M059J (cell line): ENCODE results near the gene RTN4IP1. TPM values are rescaled to one million over a fixed set of nuclear protein-coding genes. Genes with fewer than 3 reads are reported as not detected.
A peak's percentile ranks its signal among the peaks of the same experiment; 100 is the strongest.

ENCODE experiments used
- DNase-seq: peaks from one replicate; pipeline ENCODE4 v3.0.0-alpha.2; 2012; ENCODE audit warnings: low read depth
- total RNA-seq: library from RNA; depleted of rRNA; stranded (reverse); fragments of >200 nt; shearing (Covaris generic); gene quantifications from 2 replicates; pipeline ENCODE4 v1.2.3, GENCODE V29; 2014; rRNA removed

RTN4IP1 gene, protein sequence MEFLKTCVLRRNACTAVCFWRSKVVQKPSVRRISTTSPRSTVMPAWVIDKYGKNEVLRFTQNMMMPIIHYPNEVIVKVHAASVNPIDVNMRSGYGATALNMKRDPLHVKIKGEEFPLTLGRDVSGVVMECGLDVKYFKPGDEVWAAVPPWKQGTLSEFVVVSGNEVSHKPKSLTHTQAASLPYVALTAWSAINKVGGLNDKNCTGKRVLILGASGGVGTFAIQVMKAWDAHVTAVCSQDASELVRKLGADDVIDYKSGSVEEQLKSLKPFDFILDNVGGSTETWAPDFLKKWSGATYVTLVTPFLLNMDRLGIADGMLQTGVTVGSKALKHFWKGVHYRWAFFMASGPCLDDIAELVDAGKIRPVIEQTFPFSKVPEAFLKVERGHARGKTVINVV
- 13.3 and 20.8 TPM in 2 replicates for total RNA-seq

DNA sequence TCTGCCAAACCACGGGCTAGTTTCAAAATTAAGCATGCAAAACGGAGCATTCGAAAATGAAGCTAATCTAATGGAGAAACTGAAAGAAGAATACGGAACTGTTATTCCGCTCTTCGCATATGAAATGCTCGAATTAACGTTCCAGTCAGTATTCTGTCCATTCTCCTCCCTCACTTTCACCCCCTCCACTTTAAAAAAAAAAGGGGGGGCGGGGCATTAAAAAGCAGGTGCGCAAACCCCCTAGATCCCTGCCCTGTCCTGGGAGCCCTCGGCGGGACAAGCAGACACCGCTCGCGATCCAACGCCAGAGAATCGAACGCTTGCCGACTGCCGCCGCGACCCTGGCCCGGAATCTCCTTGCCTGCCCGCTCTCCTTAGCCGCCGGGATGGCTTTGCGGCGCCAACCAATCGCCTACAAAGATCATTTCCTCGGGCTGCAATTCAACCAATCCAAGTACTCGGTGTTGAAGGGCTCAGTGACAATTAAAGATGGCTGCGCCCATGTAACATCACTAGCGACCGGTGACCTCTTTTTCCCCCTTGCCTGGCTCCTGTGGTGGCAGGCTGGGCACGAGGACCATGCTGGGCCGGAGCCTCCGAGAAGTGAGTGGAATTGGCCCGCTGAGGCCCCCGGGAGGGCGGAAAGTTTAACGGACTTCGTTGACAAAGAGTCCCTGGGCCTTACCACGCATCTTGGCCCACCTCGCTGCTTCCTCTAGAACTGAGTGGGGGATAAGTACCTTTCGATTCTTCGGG lies at the start of gene RTN4IP1, which contains the start of gene QRSL1:
Gene RTN4IP1 (minus strand): TSS at position 396 of the 756 bp plus-strand sequence. CDS start 477 bp downstream, outside the sequence.
Gene QRSL1 (plus strand): TSS at position 476 of the 756 bp plus-strand sequence. CDS start 104 bp downstream, at position 580.
- DNase-seq = peak; percentile 95

DNA sequence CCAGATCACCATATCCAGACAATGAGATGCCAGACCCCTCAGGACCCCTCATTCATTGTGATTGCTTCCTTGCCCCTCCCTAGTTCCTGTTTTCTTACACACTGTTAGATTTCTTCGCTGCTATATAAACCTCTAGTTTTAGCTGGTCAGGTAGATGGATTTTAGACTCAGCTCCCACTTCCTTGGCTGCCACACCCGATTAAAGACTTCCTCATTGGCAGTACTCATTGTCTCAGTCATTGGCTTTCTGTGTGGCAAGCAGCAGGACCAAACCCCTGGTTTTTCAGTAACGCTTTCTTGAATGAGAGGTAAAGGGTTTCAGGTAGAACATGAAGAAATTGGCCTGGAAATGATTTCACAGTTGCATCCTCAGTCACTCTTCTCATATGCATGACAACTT lies 48.0 kb upstream of the RTN4IP1 start:
- no peak for DNase-seq

DNA sequence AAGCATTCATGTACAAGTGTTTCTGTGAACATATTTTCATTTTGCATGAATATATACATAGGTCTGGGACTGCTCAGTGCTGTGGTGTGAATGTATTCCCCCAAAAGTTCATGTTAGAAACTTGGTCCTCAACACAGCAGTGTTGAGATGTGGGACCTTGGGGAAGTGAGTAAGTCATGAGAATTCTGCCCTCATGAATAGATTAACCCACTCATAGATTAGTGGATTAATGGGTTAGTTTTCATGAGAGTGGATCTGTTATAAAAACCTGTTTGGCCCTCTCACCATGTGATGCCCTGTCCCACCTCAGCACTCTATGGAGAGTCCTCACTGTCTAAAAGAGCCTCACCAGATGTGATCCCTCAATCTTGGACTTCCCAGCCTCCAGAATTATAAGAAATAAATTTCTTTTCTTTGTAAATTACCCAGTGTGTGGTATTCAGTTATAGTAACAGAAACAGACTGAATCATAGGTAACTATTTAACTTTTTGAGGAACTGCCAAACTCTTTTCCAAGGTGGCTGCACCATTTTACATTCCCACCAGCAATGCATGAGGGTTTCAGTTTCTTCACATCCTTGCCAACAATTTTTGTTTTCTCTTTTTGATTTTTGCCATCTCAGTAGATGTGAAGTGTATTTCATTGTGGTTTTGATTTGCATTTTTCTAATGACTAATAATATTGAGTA lies 45.4 kb upstream of the RTN4IP1 start:
- no peak for DNase-seq

DNA sequence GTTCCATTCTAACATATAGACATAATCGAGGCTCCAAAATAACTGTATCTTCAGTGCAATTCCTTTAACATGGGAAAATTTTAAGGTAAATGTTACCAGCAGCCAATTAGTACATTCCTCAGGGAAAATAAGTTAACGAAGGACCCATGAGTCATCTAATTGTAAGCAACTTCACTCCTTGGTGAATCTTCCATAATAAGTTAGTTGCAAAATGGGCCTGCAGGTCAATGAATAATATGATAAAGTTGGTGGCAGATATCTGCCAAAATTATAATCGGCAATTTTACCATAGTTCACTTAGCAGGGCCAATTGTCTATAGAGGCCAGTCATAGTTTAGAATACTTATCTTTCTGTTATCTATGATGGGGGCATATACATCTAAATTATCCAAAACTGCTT lies 42.4 kb upstream of the RTN4IP1 start:
- DNase-seq = no peak

DNA sequence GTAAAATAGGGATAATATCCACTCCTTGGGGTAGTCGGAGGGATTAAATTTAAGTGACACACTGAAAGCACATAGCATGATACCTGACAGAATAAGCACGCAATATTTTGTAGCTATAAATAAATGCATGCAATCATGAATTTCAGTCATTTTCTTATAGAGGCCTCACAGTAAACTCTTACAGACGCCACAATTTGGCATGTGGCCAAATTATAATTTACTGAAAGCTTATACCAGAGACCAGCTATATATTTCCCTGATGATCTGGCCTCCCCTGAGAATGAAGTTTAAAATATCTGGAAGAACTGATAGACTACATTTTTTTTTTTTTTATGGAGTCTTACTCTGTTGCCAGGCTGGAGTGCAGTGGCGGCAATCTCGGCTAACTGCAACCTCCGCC lies 40.9 kb upstream of the RTN4IP1 start:
- no peak for DNase-seq

DNA sequence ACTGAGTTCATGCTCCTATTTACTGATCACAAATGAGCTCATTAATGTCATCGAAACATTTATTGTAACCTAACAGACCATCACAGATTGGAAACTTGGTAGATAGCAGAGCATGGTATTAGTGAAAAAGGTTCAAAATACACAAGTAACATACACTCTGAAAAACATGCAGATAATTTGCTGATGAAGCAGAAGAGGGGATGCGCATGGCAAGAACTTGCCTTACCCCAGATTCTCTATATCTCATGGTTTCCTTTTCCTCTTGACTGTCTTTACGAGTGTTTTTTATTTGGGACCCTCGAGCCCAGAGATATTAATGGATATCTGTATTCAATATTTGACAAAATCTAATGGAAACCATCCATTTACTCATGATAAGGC lies 37.7 kb upstream of the RTN4IP1 start:
- no peak for DNase-seq

DNA sequence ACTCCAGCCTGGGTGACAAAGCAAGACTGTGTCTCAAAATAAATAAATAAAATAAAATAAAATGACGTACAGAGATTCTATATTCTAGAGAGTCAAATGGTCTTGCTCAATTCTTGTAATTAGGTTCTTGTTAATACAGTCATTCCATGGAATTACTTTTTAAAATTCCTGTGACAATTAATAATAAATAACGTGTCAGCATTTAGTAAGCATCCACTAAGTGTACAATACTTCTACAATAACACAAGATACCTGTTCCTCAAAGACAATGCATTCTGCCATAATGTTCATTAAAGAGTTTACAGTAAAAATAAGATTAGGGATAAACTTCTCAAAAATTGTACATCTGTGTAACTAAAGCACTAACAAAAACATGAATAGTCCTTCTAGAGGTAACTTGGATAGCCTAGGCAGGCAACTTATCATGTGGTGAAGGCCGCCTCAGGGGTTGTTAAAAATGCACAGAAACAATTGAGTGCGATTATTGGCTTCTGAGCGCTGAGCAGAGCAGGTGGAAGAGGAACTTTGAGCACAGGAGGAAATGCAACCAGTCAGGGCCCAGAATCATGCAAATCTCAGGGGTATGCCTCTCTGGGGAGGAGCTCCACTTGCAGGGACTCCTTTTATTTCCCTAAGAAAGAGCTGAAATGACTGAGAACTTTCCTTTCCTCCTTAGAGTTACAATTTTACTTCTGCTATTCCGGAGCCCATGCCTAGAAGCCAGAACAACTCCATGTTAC lies 37.2 kb upstream of the RTN4IP1 start:
- no peak for DNase-seq

DNA sequence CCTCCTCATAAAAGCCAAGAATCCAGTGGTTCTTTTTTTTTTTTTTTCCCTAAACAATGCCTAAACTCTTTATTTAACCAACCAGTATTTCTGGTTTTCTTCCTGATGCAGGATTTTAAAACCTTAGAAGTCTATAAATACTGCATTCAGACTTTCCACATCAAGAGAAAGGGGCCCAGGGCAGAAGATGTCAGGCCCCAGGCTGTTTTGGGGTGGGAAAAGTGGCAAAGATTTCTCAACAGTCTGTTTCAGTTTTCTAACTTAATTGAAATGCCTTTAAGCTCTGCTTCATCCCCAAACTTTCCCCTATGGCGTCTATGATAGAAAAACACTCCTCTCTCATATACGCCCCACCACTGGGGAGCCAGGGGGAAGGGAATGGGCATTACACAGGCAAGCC lies 33.2 kb upstream of the RTN4IP1 start:
- no peak for DNase-seq

DNA sequence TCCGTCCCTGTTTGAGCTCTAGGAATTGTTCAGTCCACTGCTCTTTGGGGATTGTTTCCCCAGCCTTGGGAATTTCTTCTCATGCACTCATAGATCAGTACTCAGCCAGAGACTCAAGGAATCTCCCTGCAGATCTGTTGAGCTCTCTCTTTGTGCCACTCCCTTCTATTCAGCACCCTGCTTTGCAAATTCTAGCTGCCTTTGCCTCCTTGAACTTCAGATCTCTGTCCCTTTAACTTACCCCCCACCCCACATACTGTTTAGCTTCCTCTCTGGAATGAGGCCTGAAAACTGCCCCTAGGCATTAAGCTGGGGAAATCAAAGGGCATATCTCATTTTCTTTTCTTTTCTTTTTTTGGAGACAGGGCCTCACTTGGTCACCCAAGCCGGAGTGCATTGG lies 30.6 kb upstream of the RTN4IP1 start:
- no peak for DNase-seq

DNA sequence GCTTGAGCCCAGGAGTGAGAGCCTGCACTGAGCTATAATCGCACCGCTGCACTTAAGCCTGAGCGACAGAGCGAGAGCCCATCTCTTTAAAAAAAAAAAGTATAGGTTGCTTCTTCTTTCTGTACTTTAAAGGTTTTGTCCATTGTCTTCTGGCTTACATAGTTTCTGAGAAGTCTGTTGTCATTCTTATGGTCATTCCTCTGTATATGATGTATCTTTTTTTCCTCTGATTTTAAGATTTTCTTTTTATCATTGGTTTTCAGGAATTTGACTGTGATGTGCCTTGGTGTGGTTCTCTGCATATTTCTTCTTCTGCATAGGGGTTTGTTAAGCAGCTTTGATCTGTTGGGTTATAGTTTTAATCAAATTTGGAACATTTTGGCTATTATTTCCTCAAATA lies 29.2 kb upstream of the RTN4IP1 start:
- DNase-seq = peak; percentile 42

DNA sequence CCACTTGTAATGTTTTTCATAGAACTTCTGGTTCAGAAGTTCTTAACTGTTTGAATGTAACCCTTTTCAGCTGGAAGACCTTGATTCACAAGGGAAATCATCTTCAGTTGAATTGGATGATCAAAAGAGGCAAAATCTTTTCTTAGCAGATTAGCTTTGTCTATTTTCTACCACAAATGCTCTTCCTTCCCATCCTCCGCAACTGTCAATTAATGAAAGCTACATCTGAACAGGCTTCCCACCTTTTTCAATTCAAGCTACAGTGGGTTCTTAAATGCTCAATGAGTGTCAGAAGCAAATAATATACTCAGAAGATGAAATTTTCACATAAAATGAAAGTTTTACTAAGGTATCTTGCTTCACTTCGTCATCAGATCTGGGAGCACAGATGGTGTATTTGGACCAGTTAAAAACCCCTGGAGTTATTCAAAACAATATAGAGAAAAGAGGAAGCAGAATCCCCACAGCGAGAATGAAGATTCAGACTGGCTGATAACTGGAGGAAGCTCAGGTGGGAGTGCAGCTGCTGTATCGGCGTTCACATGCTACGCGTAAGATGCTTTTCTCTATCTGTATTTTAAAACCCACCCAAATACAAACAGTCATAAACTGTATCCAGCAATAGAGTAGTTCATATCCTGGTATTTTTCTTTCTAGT lies 19.5 kb upstream of the RTN4IP1 start:
- DNase-seq = no peak

DNA sequence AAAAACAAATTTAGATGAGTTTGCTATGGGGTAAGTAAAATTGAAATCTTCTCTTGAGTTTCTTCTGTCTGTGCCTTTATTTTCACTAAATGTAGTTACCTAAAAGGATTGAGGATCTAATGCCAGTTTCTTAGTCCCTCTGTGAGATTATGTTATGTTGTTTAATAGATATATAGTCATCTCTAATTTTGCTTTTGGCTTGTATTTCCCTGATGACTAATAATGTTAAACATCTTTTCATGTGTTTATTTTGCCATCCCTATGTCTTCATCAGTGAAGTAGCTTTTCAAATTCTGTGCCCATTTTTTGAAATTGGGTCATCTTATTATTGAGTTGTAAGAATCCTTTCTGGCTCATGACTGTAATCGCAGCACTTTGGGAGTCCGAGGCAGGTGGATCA lies 13.8 kb upstream of the RTN4IP1 start:
- DNase-seq = no peak

DNA sequence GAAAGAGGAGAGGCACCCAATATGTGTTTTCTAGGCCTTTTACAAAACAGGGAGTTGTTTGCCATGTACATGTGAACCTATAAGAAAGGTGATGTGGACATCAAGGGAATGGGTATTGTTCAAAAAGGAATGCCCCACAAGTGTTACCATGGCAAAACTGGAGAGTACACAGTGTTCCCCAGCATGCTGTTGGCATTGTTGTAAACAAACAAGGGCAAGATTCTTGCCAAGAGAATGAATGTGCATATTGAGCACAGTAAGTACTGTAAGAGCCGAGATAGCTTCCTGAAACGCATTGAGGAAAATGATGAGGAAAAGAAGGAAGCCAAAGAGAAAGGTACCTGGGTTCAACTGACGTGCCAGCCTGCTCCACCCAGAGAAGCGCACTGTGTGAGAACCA lies 13.2 kb upstream of the RTN4IP1 start:
- DNase-seq = peak; percentile 20

DNA sequence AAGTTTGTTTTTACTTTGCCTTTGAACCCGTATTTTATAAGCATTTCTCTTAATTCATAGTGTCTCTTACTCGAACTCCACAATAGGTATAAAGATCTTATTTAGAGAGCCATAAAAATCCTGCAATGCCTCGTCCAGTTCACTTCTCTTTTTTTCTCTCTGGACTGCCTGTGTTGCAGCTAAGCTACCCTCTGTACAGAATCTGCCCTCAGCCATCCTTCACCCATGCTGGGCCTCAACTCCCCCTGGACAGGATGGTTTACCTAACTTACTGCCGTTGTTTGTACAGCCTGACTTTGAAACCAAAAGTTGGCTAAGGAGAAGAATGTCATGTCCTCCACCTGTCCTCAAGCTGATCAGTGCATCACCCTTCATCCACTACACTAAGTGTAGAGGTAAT lies 10.5 kb upstream of the RTN4IP1 start:
- no peak for DNase-seq

DNA sequence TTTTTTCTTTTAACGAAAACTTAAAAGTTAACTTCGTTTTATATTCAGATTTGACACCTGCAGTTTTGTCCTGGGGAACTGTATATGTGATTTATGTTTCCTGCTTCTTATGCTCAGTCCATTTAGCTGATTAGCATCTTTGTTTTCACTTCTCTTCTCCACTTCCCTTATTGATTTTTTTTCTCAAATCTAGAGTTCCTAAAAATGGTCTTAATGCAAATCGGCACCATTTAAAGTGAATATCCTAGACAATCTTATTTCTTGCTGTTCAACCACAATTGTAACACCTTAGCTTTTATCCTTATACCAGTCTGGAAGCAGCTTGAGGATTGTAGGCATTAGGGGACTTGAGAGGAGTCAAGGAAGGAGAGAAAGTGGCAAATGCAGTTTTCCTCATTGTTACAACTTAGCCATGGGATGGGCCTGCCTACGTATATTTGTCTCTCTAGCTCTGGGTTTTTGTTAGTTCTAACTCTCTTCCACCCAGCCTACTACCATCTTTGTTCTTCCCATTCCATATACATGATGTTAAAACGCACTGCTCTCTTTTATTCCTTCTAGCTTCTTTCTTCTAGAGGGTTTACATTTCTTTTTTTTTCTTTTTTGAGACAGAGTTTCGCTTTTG lies 8.5 kb upstream of the RTN4IP1 start:
- DNase-seq = no peak

DNA sequence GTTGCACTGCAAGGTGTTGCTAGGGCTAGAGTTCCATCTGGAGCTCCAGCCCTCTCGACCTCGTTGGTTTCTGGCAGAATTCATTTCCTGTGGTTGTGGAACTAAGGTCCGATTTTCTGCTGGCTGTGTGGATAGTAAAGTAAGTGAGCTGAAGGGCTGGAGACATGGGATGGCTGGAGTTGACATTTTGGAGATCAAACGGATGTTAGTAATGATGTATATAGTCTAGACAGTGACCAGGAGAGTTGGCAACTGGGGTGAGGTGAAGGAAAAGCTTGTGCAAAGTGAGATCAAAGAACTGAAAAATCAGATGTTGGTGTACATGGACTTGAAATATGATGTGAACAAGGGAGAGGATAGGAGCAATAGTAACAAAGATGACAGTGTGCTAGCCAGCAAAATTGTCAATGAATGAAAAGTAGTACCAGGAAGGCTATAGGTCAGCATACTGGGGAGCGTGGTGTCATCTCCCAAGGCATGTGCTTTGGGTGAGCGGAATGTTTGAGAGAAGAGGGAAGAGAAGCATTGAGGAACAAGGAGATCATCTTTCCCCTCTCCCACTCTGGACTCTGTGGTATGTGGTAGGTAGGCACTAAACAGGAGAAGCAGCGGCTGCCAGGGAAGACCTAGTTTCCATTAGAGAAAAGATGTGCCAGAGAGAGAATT lies 7.9 kb upstream of the RTN4IP1 start:
- DNase-seq = no peak

DNA sequence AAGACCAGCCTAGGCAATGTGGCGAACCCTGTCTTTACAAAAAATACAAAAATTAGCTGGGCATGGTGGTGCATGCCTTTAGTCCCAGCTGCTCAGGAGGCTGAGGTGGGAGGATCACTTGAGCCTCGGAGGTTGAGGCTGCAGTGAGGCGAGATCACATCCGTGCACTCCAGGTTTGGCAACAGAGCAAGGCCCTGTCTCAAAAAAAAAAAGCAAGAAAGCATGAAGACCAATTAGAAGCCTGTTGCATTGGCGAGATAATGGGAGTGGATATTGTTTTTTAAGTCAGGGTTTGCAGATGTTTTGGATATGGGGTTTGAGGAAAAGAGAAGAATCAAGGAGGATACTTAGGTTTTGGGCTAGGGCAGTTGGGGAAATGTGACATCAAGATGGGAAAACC lies 5.3 kb upstream of the RTN4IP1 start:
- no peak for DNase-seq

DNA sequence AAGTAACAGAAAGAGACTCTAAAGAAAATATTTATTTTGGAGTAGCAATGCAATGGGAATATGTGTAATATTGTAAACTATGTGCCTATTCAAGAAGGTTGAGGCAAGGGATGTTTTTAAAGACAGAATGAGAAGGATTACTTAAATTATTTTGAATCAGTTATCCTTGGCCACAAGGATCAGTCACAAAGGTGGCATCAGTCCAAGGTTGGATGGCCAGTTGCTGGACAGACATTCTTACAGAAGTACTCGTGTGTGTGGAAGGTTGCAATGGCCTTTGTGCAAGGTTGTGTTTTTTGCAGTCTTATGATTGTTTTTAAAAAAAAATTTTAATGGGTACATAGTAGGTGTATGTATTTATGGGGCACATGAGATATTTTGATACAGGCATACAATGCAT lies 2.0 kb upstream of the RTN4IP1 start:
- DNase-seq = peak; percentile 77

DNA sequence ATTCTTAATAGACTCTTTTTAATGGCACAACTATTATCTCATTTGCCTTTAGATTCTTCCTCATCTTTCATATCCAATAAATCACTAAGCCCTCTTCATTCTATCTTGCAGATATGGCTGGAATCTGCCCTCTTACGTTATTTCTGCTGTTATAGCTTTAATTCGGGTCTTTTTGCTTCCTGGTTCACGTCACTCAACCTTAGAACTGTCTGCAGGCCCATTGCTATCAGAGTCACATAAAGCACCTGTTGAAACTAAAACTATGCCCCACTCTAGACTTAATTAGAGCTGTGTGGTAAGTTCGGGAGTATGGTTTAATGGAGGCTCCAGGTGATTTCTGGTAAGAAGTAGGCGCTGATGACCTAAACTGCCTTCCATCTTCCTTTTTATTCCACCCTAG lies 1.1 kb upstream of the RTN4IP1 start:
- DNase-seq = no peak

DNA sequence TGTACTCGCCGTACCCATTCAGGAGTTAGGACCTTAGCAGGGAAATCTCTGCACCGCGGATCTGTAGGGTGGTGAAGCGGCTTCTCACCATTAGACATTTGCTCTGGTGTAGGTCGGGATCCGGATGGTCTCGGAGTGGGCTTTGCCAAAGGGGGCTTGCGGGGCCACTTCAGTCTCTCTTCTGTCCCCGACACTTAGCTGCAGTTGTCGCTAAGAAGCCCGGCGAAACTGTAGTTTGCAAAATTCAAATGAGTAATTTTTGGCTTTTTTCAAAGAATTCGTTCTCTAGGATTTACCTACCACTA lies 513 bp upstream of the RTN4IP1 start:
- no peak for DNase-seq
